Measurements from ENCODE around the gene DNAAF3. TPM values are rescaled to one million over a fixed set of nuclear protein-coding genes. Genes with fewer than 3 reads are reported as not detected.

Gene DNAAF3
- total and polyA plus RNA-seq, 2 donors from 2014 or later = 5.1 to 11.4 TPM

DNA sequence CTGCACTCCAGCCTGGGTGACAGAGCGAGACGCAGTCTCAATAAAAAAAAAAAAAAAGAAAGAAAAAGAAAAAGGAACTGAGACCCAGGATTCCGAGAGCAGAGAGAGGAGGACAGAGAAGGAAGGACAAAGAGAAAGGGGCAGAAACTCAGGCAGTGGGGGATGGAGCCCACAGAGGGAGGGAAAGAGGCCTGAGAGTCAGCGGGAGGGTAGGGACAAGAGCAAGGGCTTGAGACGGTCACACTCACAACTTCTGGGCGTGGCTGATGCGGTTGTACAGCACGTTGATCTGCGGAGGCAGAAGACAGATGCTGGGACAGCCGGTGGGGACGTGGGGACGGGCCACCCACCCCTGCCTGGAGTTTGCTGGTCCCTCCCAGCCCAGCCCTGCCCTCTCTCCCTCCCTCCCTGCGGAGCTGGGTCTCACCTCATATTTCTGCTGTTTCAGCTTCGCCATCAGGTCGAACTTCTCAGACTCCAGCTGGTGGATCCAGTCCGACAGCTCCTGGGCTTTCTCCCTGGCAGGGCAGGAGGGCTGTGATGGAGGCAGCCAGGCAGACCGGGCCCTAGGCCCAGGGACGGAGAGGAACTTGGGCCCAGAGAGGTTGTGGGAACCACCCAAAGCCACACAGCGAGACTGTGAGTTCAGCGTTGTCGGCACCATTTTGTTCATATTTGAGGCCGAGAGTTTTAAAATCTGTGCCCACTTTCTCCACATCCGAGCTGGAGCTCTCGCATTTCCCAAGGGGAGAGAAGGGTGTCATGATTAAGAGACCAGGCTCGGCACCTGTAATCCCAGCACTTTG, 32.6 kb downstream of the DNAAF3 start:
- no peak for FAIRE-seq
- Histone ChIP-seq H3K27ac (ENCODE audit: low read depth in 2 of 2, low read length in 2 of 2) (no peak overlapping the region), H3K4me1 (ENCODE audit: control insufficient read depth in 2 of 3, insufficient read depth in 2 of 3, low read depth in 1 of 3, low read length in 3 of 3) (no peaks in the 10 kb centered on the region), H3K9ac (ENCODE audit: low read length in 3 of 3) (no peak overlapping the region), H3K9me3 (ENCODE audit: control insufficient read depth in 2 of 3, insufficient read depth in 1 of 3, low read length in 3 of 3) (no peaks in the 10 kb centered on the region), H3K4me3 (ENCODE audit: low read length in 3 of 3) (no peak overlapping the region), H3K27me3 (ENCODE audit: control insufficient read depth, insufficient read depth, low read length) (no peaks in the 10 kb centered on the region), H3K36me3 (ENCODE audit: control insufficient read depth in 2 of 3, insufficient read depth in 3 of 3, low read length in 3 of 3) (no peaks in the 10 kb centered on the region)
- peak in 2 of 5 donors; percentile 51 to 53 for DNase-seq
- TF ChIP-seq, protein P1, sequence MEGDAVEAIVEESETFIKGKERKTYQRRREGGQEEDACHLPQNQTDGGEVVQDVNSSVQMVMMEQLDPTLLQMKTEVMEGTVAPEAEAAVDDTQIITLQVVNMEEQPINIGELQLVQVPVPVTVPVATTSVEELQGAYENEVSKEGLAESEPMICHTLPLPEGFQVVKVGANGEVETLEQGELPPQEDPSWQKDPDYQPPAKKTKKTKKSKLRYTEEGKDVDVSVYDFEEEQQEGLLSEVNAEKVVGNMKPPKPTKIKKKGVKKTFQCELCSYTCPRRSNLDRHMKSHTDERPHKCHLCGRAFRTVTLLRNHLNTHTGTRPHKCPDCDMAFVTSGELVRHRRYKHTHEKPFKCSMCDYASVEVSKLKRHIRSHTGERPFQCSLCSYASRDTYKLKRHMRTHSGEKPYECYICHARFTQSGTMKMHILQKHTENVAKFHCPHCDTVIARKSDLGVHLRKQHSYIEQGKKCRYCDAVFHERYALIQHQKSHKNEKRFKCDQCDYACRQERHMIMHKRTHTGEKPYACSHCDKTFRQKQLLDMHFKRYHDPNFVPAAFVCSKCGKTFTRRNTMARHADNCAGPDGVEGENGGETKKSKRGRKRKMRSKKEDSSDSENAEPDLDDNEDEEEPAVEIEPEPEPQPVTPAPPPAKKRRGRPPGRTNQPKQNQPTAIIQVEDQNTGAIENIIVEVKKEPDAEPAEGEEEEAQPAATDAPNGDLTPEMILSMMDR (IDR thresholded peaks at IDR 0.05; ENCODE audit: borderline replicate concordance, extremely low read depth, insufficient read depth) = no peak
- intact Hi-C loops (cut with DNase I) = no loop called here

DNA sequence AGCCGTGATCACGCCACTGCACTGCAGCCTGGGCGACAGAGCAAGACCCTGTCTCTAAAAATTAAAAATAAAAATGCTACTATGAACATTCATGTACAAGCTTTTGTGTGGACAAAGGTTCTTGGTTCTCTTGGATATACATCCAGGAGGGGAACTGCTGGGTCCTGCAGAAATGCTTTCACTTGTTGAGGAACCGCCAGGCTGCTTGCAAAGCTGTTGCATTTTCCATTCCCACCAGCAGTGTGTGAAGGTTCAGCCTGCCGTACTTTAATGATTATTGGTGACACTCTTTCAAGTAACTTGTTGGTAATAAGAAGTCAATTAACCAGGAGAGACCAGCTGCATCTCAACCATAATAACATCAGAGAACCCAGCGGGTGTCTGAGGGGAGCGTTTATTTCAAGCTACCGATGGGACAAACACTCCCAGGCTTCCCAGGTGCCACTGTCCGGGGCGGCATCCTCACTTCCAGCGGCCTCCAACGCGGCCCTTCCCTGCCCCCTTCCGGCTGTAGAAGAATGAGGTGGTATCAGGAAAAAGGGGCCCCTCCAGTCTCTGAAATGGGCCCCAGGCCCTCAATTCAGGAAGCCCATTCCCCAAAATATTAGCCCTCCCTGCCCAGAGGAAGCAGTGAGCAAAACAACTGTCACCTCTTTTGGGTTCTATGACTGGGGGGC, 33.8 kb downstream of the DNAAF3 start:
- H3K4me1 ChIP-seq (ENCODE audit: control insufficient read depth in 2 of 3, insufficient read depth in 2 of 3, low read depth in 1 of 3, low read length in 3 of 3) = no peaks in the 10 kb centered on the region
- DNase-seq = no peak
- TF ChIP-seq, protein P1 (IDR thresholded peaks at IDR 0.05; ENCODE audit: borderline replicate concordance, extremely low read depth, insufficient read depth) = peak; percentile 15
- H3K36me3 ChIP-seq (ENCODE audit: control insufficient read depth in 2 of 3, insufficient read depth in 3 of 3, low read length in 3 of 3) = no peaks in the 10 kb centered on the region
- H3K27ac ChIP-seq (ENCODE audit: low read depth in 2 of 2, low read length in 2 of 2) = no peak overlapping the region
- no peak overlapping the region for H3K9ac ChIP-seq (ENCODE audit: low read length in 3 of 3)
- no peak overlapping the region for H3K4me3 ChIP-seq (ENCODE audit: low read length in 3 of 3)
- intact Hi-C loops (cut with DNase I) = no loop called here
- H3K27me3 ChIP-seq (ENCODE audit: control insufficient read depth, insufficient read depth, low read length) = no peaks in the 10 kb centered on the region
- FAIRE-seq = no peak
- no peaks in the 10 kb centered on the region for H3K9me3 ChIP-seq (ENCODE audit: control insufficient read depth in 2 of 3, insufficient read depth in 1 of 3, low read length in 3 of 3)

DNA sequence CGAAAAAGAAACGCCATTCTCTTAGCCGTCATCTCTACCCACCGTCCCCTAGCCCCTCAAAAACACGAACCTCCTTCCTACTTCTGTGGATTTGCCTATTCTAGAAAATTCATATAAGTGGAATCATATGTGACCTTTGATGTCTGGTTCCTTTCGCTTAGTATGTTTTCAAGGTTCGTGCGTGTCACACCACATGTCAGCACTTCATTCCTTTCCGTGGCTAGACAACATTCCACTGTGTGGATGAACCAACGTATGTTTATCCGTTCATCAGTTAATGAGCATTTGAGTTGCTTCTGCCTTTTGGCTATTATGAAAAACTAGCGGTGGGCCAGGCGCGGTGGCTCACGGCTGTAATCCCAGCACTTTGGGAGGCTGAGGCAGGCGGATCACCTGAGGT, 35.0 kb downstream of the DNAAF3 start:
- no peak for DNase-seq
- H3K4me3 ChIP-seq (ENCODE audit: low read length in 3 of 3) = no peak overlapping the region
- no peak overlapping the region for H3K9ac ChIP-seq (ENCODE audit: low read length in 3 of 3)
- H3K9me3 ChIP-seq (ENCODE audit: control insufficient read depth in 2 of 3, insufficient read depth in 1 of 3, low read length in 3 of 3) = no peaks in the 10 kb centered on the region
- TF ChIP-seq, protein P1 (IDR thresholded peaks at IDR 0.05; ENCODE audit: borderline replicate concordance, extremely low read depth, insufficient read depth) = no peak
- no peaks in the 10 kb centered on the region for H3K36me3 ChIP-seq (ENCODE audit: control insufficient read depth in 2 of 3, insufficient read depth in 3 of 3, low read length in 3 of 3)
- no peak overlapping the region for H3K27ac ChIP-seq (ENCODE audit: low read depth in 2 of 2, low read length in 2 of 2)
- intact Hi-C loops (cut with DNase I) = no loop called here
- H3K27me3 ChIP-seq (ENCODE audit: control insufficient read depth, insufficient read depth, low read length) = no peaks in the 10 kb centered on the region
- FAIRE-seq = no peak
- H3K4me1 ChIP-seq (ENCODE audit: control insufficient read depth in 2 of 3, insufficient read depth in 2 of 3, low read depth in 1 of 3, low read length in 3 of 3) = no peaks in the 10 kb centered on the region
